GM12878 (cell line): ENCODE measurements around the gene THOC7. TPM values are rescaled to one million over a fixed set of nuclear protein-coding genes. Genes with fewer than 3 reads are reported as not detected.

Experiments
- ATAC-seq: fragments of 200-7000 bp; cut with Tn5 transposase; 3 replicates; pipeline ENCODE4 v1.9.1; 2020; ENCODE audit warnings: mild to moderate bottlenecking, moderate library complexity
- BruUV-seq: library from RNA; stranded (reverse); fragments of 400-500 nt; replicated peaks from 2 replicates; lab custom pipeline; 2021; lab: Mats Ljungman, UMichigan
- CTCF ChIA-PET: fragments of 300-600 bp; sonication (Branson Sonifier 250); formaldehyde crosslinking; extraction: SDS; loops from one replicate; lab custom pipeline; 2021; ENCODE audit warnings: inconsistent platforms; lab: Yijun Ruan, JAX
- POLR2A ChIA-PET: fragments of 350-600 bp; formaldehyde crosslinking; extraction: SDS; loops from one replicate; lab custom pipeline; 2021; ENCODE audit warnings: inconsistent platforms; lab: Charles Lee
- RAD21 ChIA-PET: fragments of 300-600 bp; sonication (Branson Sonifier 250); formaldehyde crosslinking; loops from one replicate; lab custom pipeline; 2023; ENCODE audit warnings: antibody characterized with exemption; ENCODE audit not compliant: unreplicated experiment; lab: Charles Lee
- SMC1A ChIA-PET: fragments of 300-600 bp; sonication (Branson Sonifier 250); formaldehyde crosslinking; loops from one replicate; lab custom pipeline; 2023; ENCODE audit not compliant: unreplicated experiment, uncharacterized antibody; lab: Charles Lee
- DNase-seq: peaks from one replicate; pipeline ENCODE4 v3.0.0-alpha.2; 2011; ENCODE audit warnings: low read depth, low spot score
- FAIRE-seq: peaks from 3 replicates; lab custom pipeline; 2011; peaks lifted over from hg19 to GRCh38; lab: Jason Lieb, UNC
- H2AFZ ChIP-seq: 2 replicates; pipeline ENCODE4 v1.6.0; 2011; ENCODE audit warnings: low read depth, low read length, control low read depth; ENCODE audit not compliant: control insufficient read depth
- H3K27ac ChIP-seq: 2 replicates; pipeline ENCODE4 v1.5.1; 2011; ENCODE audit warnings: control low read depth; ENCODE audit not compliant: control insufficient read depth, insufficient read depth
- H3K27me3 ChIP-seq, 2 experiments: replicated peaks in 1 of 2; 2 replicates each; pipeline versions ENCODE4 v1.6.0 to v1.6.1; 2011; ENCODE audit warnings: low read length in 1 of 2; ENCODE audit not compliant: control insufficient read depth in 2 of 2, insufficient read depth in 2 of 2
- H3K36me3 ChIP-seq, 2 experiments: 2 replicates each; pipeline ENCODE4 v1.5.1; 2011; ENCODE audit warnings: low read length in 1 of 2; ENCODE audit not compliant: control insufficient read depth in 2 of 2, insufficient read depth in 2 of 2
- H3K4me1 ChIP-seq: 2 replicates; pipeline ENCODE4 v1.6.1; 2011; ENCODE audit warnings: mild to moderate bottlenecking, low read length, moderate library complexity, mixed read lengths; ENCODE audit not compliant: control insufficient read depth, insufficient read depth
- H3K4me2 ChIP-seq: 2 replicates; pipeline ENCODE4 v1.6.0; 2011; ENCODE audit warnings: control low read depth; ENCODE audit not compliant: control insufficient read depth, insufficient read depth
- H3K4me3 ChIP-seq: fragments of 200-600 bp; sonication (generic); 2 replicates; pipeline ENCODE4 v1.5.1; 2016
- H3K79me2 ChIP-seq: 2 replicates; pipeline ENCODE4 v1.6.0; 2011; ENCODE audit warnings: low read length; ENCODE audit not compliant: control insufficient read depth, insufficient read depth
- H3K9ac ChIP-seq: 2 replicates; pipeline ENCODE4 v1.8.0; 2011; ENCODE audit warnings: low read length, control low read depth, mixed read lengths; ENCODE audit not compliant: control insufficient read depth, insufficient read depth
- H3K9me3 ChIP-seq: replicated peaks from 3 replicates; pipeline ENCODE4 v1.5.1; 2011; ENCODE audit warnings: mild to moderate bottlenecking, low read length; ENCODE audit not compliant: control insufficient read depth, insufficient read depth
- H4K20me1 ChIP-seq: 2 replicates; pipeline ENCODE4 v1.6.0; 2011; ENCODE audit not compliant: control insufficient read depth, insufficient read depth
- ATF7 ChIP-seq: fragments of 450-650 bp; IDR thresholded peaks from 2 replicates; pipeline ENCODE4 v1.6.1; 2016; ENCODE audit warnings: low read depth, mild to moderate bottlenecking
- BCL11A ChIP-seq: IDR thresholded peaks from 2 replicates; pipeline ENCODE4 v1.6.1; 2011; ENCODE audit warnings: low read depth, low read length
- CBX5 ChIP-seq: sonication (generic); IDR thresholded peaks from 2 replicates; pipeline ENCODE4 v1.6.1; 2016; ENCODE audit warnings: low read depth, moderate library complexity, mild to moderate bottlenecking, inconsistent platforms
- EED ChIP-seq: sonication (generic); IDR thresholded peaks from 2 replicates; pipeline ENCODE4 v1.6.1; 2016; ENCODE audit warnings: antibody characterized with exemption, low read depth
- IKZF2 ChIP-seq, 2 experiments: fragments of 450-650 bp; IDR thresholded peaks; 2 replicates each; pipeline ENCODE4 v1.6.1; 2017; ENCODE audit warnings: mild to moderate bottlenecking in 2 of 2, moderate library complexity in 2 of 2
- RB1 ChIP-seq: fragments of 450-650 bp; formaldehyde crosslinking; IDR thresholded peaks from 2 replicates; pipeline ENCODE4 v1.6.1; 2017; ENCODE audit warnings: mild to moderate bottlenecking, borderline replicate concordance
- WGBS: methylation state at CpG from one replicate; pipeline ENCODE4 v1.1.6; 2016; ENCODE audit warnings: low lambda C conversion rate; ENCODE audit not compliant: insufficient replicate concordance, insufficient coverage; ENCODE audit errors: missing lambda C conversion rate; 5-methylcytosine and 5-hydroxymethylcytosine counted together
- in situ Hi-C: fragments of 300-500 bp; cut with MboI; formaldehyde crosslinking; loops from 9 replicates; pipeline ENCODE4 v1.14.3; 2018; ENCODE audit warnings: mixed read lengths
- intact Hi-C: fragments of 100-400 bp; cut with micrococcal nuclease; formaldehyde crosslinking; loops from one replicate; pipeline ENCODE4 v1.14.2; 2022; ENCODE audit not compliant: unreplicated experiment
- polyA plus RNA-seq, 11 experiments: library from polyadenylated mRNA; depleted of rRNA in 4 of 11; unstranded in 6 of 11; stranded (reverse) in 5 of 11; fragments of >200 nt; fragmentation: Nextera tagmentation in 4 of 11; fragmentation: Illumina TruSeq in 1 of 11; extraction: Ambion mirVana in 4 of 11; extraction: Trizol in 1 of 11; gene quantifications; 1 replicate in 1 of 11; 2 replicates in 10 of 11; pipeline versions ENCODE4 v1.2.1 to v1.2.3, GENCODE V29; 2011 to 2016; ENCODE audit warnings: inconsistent platforms in 2 of 11, missing spikeins in 2 of 11, low read depth in 1 of 11
- total RNA-seq, 4 experiments: library from RNA; depleted of rRNA in 3 of 4; stranded (reverse); fragments of >200 nt in 3 of 4; fragmentation: Illumina TruSeq in 1 of 4; extraction: Trizol in 1 of 4; gene quantifications; 2 replicates each; pipeline versions ENCODE4 v1.2.1 to v1.2.3, GENCODE V29; 2013 to 2021

Gene THOC7
- total and polyA plus RNA-seq, 10 of the 15 experiments (the other 5 are each of a cell fraction or from before 2014, with no cell fraction given): 61.7 to 269 (median 138) TPM

DNA sequence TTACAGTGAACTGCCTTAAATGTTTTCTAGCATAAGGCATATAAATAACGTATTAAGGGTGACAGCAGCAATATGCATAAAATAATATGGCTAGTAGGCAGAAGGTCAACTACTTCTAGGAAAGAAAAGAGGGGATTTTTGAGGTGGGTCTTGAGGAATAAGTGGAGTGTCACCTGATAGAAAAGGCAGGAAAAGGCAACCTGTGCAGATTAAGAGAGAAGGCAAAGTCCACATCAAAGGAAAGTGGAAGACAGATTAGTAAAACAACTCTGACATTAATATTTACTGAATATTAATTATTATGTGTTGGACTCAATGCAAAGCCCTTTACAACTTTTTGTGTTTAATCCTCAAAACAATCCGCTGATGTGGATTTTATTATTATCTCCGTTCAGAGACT, 2.8 kb downstream of the THOC7 start:
- WGBS: 98% methylated on average over 3 of the region's 3 CpGs
- no peak overlapping the region for H3K9ac ChIP-seq
- in situ Hi-C loops (no loop called here), intact Hi-C loops (no loop called here)
- H3K27ac ChIP-seq: no peak overlapping the region
- CTCF ChIA-PET: interaction anchor here (0.6 to 1.1 kb wide), 3 partner anchors 10 to 34 kb away, joined by 3 to 4 read pairs (median 3); no protein-coding TSS in a partner anchor
- peaks cover 68% of the 10 kb centered on the region for H3K79me2 ChIP-seq
- no peaks in the 10 kb centered on the region for H3K9me3 ChIP-seq
- H4K20me1 ChIP-seq: no peaks in the 10 kb centered on the region
- ATAC-seq: no peak
- no peak overlapping the region for H3K4me3 ChIP-seq
- TF ChIP-seq ATF7: no peak
- no peak for TF ChIP-seq IKZF2 (IDR thresholded peaks at IDR 0.05)
- TF ChIP-seq BCL11A: no peak
- TF ChIP-seq CBX5: no peak
- no peak overlapping the region for H2AFZ ChIP-seq
- FAIRE-seq: no peak
- peaks cover 8% of the 10 kb centered on the region; the same call in 1 of the 2 replicates for H3K4me1 ChIP-seq
- no TSS peak for BruUV-seq
- H3K36me3 ChIP-seq: no peaks in the 10 kb centered on the region
- RAD21 ChIA-PET: no interaction called here
- DNase-seq: no peak
- POLR2A ChIA-PET: interaction anchor here (0.9 kb wide), 2 partner anchors 9 to 16 kb away, joined by 3 to 4 read pairs; no protein-coding TSS in a partner anchor
- H3K27me3 ChIP-seq: no peaks in the 10 kb centered on the region
- no peak overlapping the region for H3K4me2 ChIP-seq
- SMC1A ChIA-PET: no interaction called here

DNA sequence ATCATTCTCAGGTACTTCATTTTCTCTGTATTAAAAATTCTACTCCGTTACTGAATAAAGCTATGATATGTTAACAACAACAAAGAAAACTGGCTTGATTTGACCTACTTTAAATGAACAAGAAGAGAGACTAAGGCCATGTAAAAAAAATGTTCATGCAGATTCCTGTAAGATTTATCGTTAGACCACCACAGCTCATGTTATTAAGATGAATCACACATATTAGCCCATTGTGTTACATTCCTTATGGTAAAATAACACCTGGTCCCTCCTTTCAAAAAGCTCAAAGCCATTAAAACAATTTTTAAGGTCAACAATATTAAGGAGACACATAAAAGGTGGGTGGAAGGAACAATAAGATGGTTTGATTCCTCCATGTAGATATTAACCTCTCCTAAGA, 6.3 kb downstream of the THOC7 start:
- Histone ChIP-seq H3K36me3 (no peaks in the 10 kb centered on the region), H3K27me3 (no peaks in the 10 kb centered on the region), H2AFZ (no peak overlapping the region), H3K4me3 (no peak overlapping the region), H3K4me2 (no peak overlapping the region), H3K4me1 (peaks cover 11% of the 10 kb centered on the region; the same call in 1 of the 2 replicates), H3K79me2 (peaks cover 49% of the 10 kb centered on the region), H3K27ac (no peak overlapping the region), H4K20me1 (no peaks in the 10 kb centered on the region), H3K9me3 (no peaks in the 10 kb centered on the region), H3K9ac (no peak overlapping the region)
- CTCF ChIA-PET: interaction anchor here (1.0 to 1.2 kb wide), 2 partner anchors 13 to 111 kb away, joined by 3 read pairs; no protein-coding TSS in a partner anchor
- RAD21 ChIA-PET: no interaction called here
- no peak for DNase-seq
- POLR2A ChIA-PET: no interaction called here
- no peak for FAIRE-seq
- TF ChIP-seq RB1 (no peak), EED (no peak)
- WGBS: 100% methylated on average over 2 of the region's 2 CpGs
- ATAC-seq: no peak
- in situ Hi-C loops: no loop called here
- BruUV-seq: no TSS peak
- SMC1A ChIA-PET: interaction anchor here (2.0 kb wide), 1 partner anchor 84 kb away, joined by 4 read pairs; no protein-coding TSS in a partner anchor
- intact Hi-C loops: no loop called here
